TTC549 (cell line): ENCODE data around the gene AGR3.
"Not testable (repeated sequence)": the region's sequence is repeated elsewhere in the genome, so short reads cannot be mapped to it uniquely, and the experiment has no call there.

Source experiments
- FAIRE-seq: peaks from 2 replicates; lab custom pipeline; 2012; peaks lifted over from hg19 to GRCh38; lab: Jason Lieb, UNC

AGR3 gene

GRCh38 chr7:16891338-16891737, 9.6 kb upstream of the AGR3 start:
- no peak for FAIRE-seq

DNA sequence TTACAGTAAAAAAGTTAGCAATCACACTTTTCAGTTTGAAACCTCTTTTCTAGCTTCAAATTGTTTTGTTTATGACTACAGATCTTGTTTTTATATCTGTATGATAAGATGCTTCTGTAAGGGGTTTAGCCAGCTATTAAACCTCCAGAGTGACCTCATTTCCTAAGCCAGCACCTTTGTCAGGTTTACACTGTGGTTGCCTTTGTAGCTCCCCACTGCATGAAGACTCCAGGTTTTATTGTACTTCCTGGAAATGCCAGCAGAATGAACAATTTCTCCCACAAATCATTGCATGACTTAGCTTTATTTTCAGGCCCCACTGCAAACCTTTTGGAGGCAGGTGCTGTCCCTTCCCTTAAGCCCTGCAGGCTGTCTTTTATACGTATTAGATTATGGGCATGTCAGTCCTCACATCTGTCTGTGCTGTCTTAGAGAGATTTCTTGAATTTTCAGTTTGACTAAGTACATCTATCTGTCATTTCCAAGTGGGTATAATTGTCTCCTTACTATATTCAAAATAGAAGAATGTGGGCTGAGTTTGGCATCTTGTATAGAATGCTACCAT, 8.2 kb upstream of the AGR3 start:
- no peak for FAIRE-seq

- FAIRE-seq = no peak
Measured at GRCh38 chr7:16889305-16889704, 7.5 kb upstream of the AGR3 start.

DNA sequence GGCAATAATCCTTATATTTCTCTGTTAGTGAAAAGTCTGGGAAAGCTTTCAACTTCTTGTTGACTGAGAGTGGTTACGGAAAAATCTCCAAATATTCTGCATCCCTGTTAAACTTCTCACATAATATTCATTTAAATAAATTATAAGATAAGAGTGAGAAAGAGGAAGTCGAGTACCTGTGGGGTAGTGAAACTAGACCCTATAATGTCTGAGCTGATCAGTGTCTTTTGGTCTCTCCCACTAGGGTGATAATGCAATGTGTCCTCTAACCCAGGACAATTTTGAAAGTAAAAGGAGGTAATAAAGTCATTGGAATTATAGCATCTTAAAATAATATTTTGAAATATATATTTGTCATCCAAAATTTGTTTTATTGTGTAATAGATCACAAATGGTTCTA, 2.1 kb upstream of the AGR3 start:
- FAIRE-seq = no peak

- no peak for FAIRE-seq
Measured at GRCh38 chr7:16880554-16880953, 1.2 kb downstream of the AGR3 start.

GRCh38 chr7:16879181-16879580, 2.6 kb downstream of the AGR3 start:
- FAIRE-seq = no peak

GRCh38 chr7:16875861-16876260, 5.9 kb downstream of the AGR3 start:
- no peak for FAIRE-seq

GRCh38 chr7:16874066-16874465, 7.7 kb downstream of the AGR3 start:
- FAIRE-seq = no peak

DNA sequence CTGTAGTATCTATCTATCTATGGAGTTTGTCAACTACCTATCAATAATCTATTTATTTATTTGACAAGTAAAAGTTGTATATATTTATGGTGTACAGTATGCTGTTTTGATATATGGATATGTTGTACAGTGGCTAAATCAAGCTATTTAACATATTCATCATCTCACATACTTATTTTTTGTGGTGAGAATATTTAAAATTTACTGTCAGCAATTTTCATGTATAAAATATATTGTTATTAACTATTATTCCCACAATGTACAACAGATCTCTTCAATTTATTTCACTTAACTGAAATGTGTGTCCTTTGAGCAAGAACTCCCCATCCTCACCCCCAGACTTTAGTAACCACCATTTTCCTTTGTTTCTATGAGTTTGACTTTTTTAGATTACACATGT, 14.5 kb downstream of the AGR3 start:
- no peak for FAIRE-seq

DNA sequence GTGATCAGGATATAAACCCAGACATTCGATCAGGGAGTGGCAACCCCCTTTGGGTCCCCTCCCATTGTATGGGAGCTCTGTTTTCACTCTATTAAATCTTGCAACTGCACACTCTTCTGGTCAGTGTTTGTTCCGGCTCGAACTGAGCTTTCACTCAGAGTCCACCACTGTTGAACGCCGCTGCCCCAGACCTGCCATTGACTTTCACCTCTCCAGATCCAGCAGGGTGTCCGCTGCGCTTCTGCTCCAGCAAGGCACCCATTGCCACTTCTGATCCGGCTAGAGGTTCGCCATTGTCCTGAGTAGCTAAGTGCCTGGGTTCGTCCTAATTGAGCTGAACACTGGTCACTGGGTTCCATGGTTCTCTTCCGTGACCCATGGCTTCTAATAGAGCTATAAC, 28.6 kb downstream of the AGR3 start:
- FAIRE-seq = not testable (repeated sequence)

DNA sequence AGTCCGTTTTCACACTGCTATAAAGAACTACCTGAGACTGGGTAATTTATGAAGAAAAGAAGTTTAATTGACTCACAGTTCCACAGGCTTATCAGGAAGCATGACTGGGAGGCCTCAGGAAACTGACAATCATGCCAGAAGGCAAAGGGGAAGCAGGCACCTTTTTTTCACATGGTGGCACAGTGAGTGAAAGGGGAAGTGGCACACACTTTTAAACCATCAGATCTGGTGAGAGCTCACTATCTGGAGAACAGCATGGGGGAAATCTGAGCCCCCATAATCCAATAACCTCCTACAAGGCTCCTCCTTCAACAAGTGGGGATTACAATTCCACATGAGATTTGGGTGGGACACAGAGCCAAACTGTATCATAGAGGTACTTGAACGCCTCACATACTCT, 30.0 kb downstream of the AGR3 start:
- FAIRE-seq = no peak

GRCh38 chr7:16850614-16851466, 30.9 kb downstream of the AGR3 start:
- FAIRE-seq = no peak

DNA sequence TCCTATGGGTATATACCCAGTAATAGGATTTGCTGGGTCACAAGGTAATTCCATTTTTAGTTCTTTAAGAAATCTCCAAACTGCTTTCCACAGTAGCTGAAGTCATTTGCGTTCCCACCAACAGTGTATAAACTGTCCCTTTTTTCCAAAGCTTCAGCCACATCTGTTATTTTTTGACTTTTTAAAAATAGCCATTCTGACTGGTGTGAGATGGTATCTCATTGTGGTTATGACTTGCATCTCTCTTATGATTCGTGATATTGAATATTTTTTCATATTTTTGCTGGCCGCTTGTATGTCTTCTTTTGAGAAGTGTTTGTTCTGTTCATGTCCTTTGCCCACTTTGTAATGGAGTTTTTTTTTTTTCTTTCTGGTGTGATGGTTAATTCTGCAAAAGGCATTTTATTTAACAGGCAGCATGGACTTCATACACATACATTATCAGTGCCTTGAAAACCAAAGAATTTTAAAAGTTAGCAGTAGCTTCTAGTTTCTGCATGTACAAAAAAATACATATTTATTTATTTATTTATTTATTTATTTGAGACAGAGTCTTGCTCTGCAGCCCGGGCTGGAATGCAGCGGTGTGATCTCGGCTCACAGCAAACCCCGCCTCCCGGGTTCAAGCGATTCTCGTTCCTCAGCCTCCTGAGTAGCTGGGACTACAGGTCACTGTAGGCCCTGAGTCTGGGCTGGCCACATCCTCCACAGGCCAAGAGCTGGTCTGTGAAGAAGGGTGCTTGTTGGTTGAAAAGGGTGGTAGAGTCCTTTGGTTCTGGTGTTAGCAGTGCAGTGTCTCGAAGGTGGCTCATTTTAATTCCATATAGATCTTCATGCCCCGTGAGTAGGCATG, 32.3 kb downstream of the AGR3 start:
- no peak for FAIRE-seq

GRCh38 chr7:16847381-16847860, 34.4 kb downstream of the AGR3 start:
- FAIRE-seq = no peak

DNA sequence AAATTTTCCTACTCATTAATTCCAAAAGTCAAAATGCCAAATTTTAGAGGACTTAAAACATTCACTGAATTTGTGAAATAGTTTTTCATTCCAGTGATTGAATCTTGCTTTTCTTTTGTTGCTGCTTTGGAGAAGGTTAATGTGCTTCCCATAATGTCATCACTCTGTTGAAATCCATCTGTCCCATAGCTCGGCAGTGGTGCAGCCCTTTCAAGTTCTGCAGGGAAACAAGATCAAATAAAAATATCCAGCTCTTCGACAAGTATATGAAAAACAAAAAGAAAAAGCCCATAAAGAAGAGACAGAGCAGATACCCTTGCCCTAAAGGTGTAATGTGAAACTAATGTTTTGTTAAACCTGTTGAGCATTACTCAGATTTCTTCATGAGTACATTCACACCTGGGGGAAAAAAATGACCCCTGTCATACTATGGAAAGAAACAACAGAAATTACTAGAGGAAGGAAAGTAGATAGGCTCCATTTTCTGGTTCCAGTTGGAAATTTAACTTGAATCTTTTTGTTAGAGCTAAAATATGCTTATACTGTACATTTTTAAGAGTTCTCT, 35.1 kb downstream of the AGR3 start:
- FAIRE-seq = no peak

DNA sequence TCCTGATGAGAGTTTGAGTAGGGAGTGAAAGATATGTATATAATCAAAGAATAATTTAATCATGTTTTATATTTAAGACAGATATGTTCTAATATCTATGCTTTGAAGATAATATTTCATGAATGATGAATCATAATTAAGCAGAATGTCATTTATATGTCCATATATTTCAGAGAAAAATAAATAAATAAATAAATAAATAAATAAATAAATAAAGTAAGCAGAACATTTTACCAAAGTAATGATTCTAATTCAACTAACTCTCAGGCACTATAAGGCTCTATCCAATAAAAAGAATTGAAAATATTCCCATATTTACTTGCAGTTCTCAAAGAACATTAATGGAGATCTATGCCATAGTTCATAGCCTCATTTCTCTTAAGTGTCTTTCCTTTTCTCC, 36.0 kb downstream of the AGR3 start:
- FAIRE-seq = no peak

DNA sequence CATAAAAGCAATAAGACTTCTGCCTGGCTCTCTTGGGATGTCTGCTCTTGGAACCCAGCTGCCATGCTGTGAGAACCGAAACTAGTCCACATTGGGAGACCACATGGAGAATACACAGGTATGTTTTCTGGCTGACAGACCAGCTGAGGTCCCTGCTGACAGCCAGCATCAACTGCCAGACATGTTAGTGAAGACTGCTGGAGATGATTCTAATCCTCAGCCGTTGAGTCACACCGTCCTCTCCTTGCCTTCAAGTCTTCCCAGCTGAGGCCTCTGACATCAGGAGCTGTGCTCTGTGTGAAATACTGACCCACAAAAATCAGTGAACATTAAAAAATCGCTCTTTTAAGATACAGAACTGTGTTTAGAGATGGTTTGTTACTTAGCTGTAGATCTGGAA, 40.1 kb downstream of the AGR3 start:
- no peak for FAIRE-seq

- no peak for FAIRE-seq
Measured at GRCh38 chr7:16840094-16840493, 41.7 kb downstream of the AGR3 start.

- FAIRE-seq = no peak
Measured at GRCh38 chr7:16839646-16840045, 42.1 kb downstream of the AGR3 start.

DNA sequence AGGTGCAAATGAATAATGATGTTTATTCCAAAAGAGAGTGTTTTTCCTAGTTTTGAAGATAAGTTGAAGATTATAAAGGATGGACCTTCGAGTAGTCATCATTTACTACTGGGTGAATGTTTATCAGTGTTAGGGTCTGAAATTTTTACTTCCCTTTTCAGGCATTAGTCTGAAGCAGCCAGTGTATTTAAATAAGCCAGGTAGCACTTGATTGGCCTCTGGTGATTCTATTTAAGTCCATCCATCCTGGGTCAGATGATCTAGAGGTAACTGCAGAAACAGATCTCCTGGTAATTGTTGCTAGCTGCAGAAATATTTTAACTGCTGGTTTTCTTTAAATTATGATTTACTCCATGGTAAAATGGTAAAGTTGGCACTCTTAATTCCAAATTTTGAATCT, 42.9 kb downstream of the AGR3 start:
- no peak for FAIRE-seq

DNA sequence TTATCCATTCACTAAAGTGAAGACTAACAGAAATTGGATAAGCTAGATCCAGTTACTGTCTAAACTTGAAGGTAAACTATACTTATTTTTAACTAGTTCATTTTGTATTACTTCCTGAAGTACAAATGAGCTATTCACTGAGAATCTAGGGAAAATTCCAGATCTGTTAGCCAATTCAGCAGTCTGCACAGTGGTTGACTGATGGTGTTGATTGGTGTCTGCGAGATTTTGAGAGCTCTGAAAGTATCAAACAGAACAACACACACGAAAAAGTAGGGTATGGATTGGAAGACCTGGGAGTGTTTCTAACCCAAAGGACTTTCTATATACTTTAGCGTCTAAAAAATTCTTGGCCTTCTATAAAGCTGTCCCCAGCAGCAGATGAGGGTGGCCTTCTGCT, 43.4 kb downstream of the AGR3 start:
- no peak for FAIRE-seq

GRCh38 chr7:16836481-16836880, 45.3 kb downstream of the AGR3 start:
- no peak for FAIRE-seq

GRCh38 chr7:16833373-16833772, 48.4 kb downstream of the AGR3 start:
- no peak for FAIRE-seq
